ENCODE results near the gene MAP3K8. TPM values are rescaled to one million over a fixed set of nuclear protein-coding genes. Genes with fewer than 3 reads are reported as not detected.

Gene MAP3K8
- total and polyA plus RNA-seq, 9 of the 15 experiments (the other 6 are each of a cell fraction or from before 2014, with no cell fraction given): 6.9 to 23.6 (median 13.6) TPM

GRCh38 chr10:30437031-30437841, 3.3 kb downstream of the MAP3K8 start (continued):
- TF ChIP-seq JUND (IDR thresholded peaks at IDR 0.05; ENCODE audit: borderline replicate concordance, low read depth, low read length) (peak; percentile 96), JUND (tag; IDR thresholded peaks at IDR 0.05; ENCODE audit: borderline replicate concordance, low read depth, low read length) (peak; percentile 93; the same call in 2 of the 3 replicates), ZNF785 (CRISPR knock-in tag; IDR thresholded peaks at IDR 0.05) (no peak), XRCC3 (IDR thresholded peaks at IDR 0.05) (peak; percentile 73; the same call in 1 of the 2 replicates), PHF8 (IDR thresholded peaks at IDR 0.05; ENCODE audit: borderline replicate concordance, low read length) (no peak), ZNF316 (IDR thresholded peaks at IDR 0.05) (peak; percentile 99), HDAC6 (IDR thresholded peaks at IDR 0.05; ENCODE audit: low read depth, low read length) (no peak), RNF219 (CRISPR knock-in tag; IDR thresholded peaks at IDR 0.05) (no peak), RAD21 (CRISPR knock-in tag; conservative IDR thresholded peaks at IDR 0.05 in 1 of 2, IDR thresholded peaks at IDR 0.05 in 1 of 2) (peak in 1 of 2 experiments; percentile 10; a peak in 2 of 4 replicates), HDAC2 (IDR thresholded peaks at IDR 0.05) (peak; percentile 99), ZNF23 (CRISPR knock-in tag; IDR thresholded peaks at IDR 0.05) (no peak), ATF7 (IDR thresholded peaks at IDR 0.05) (peak; percentile 82; the same call in 1 of the 2 replicates), ZFP30 (CRISPR knock-in tag; IDR thresholded peaks at IDR 0.05; ENCODE audit: borderline replicate concordance) (no peak), ELF4 (CRISPR knock-in tag; IDR thresholded peaks at IDR 0.05) (no peak; the same call in 1 of the 2 replicates), CBFA2T2 (conservative IDR thresholded peaks at IDR 0.05) (peak; percentile 93), ZZZ3 (IDR thresholded peaks at IDR 0.05) (no peak), THAP12 (CRISPR knock-in tag; IDR thresholded peaks at IDR 0.05) (no peak), CREB5 (CRISPR knock-in tag; IDR thresholded peaks at IDR 0.05) (no peak), ZKSCAN1 (IDR thresholded peaks at IDR 0.05; ENCODE audit: low read depth, low read length) (0 out of 2 replicates have a peak, but pooled peaks have one; percentile 36), ZNF184 (CRISPR knock-in tag; IDR thresholded peaks at IDR 0.05) (no peak), C11orf30 (IDR thresholded peaks at IDR 0.05; ENCODE audit: low read depth) (peak; percentile 99), NFXL1 (CRISPR knock-in tag; IDR thresholded peaks at IDR 0.05) (no peak), KAT2B (IDR thresholded peaks at IDR 0.05; ENCODE audit: low read depth, low read length) (no peak), PYGO2 (tag; IDR thresholded peaks at IDR 0.05) (no peak), ERF (CRISPR knock-in tag; IDR thresholded peaks at IDR 0.05) (no peak)
